CD14-positive monocyte (primary cell): ENCODE measurements around the gene SCN4A. TPM values are rescaled to one million over a fixed set of nuclear protein-coding genes. Genes with fewer than 3 reads are reported as not detected.

ENCODE experiments used
- DNase-seq, 3 donors: peaks; one replicate each; pipeline ENCODE4 v3.0.0-alpha.2; 2011 to 2022
- H2AFZ ChIP-seq: 2 replicates; pipeline ENCODE4 v1.6.0; 2012; ENCODE audit warnings: mild to moderate bottlenecking, low read depth, low read length, inconsistent platforms; ENCODE audit not compliant: insufficient read depth, poor library complexity, severe bottlenecking
- H3K27ac ChIP-seq, 2 donors: 1 replicate in 1 of 2; 2 replicates in 1 of 2; pipeline ENCODE4 v1.5.1; 2012 to 2013; ENCODE audit warnings: low read length in 2 of 2, control low read depth in 1 of 2, inconsistent platforms in 1 of 2, low read depth in 1 of 2, mild to moderate bottlenecking in 1 of 2
- H3K27me3 ChIP-seq, 2 donors: one replicate each; pipeline versions ENCODE4 v1.6.0 to v1.6.1; 2011 to 2013; ENCODE audit warnings: low read length in 2 of 2; ENCODE audit not compliant: control insufficient read depth in 2 of 2, insufficient read depth in 2 of 2
- H3K36me3 ChIP-seq, 2 donors: replicated peaks in 1 of 2; 1 replicate in 1 of 2; 2 replicates in 1 of 2; pipeline versions ENCODE4 v1.5.1 to v1.6.1; 2012 to 2013; ENCODE audit warnings: low read length in 2 of 2, control low read depth in 1 of 2, inconsistent platforms in 1 of 2, mild to moderate bottlenecking in 1 of 2; ENCODE audit not compliant: insufficient read depth in 2 of 2, control insufficient read depth in 1 of 2
- H3K4me1 ChIP-seq, 2 donors: 1 replicate in 1 of 2; 2 replicates in 1 of 2; pipeline versions ENCODE4 v1.5.1 to v1.6.1; 2012 to 2013; ENCODE audit warnings: low read length in 2 of 2, control low read depth in 1 of 2, inconsistent platforms in 1 of 2, mild to moderate bottlenecking in 1 of 2, moderate library complexity in 1 of 2; ENCODE audit not compliant: insufficient read depth in 2 of 2, control insufficient read depth in 1 of 2
- H3K4me2 ChIP-seq: replicated peaks from 2 replicates; pipeline ENCODE3; 2012; ENCODE audit warnings: low read length, moderate library complexity, mild to moderate bottlenecking; ENCODE audit not compliant: poor library complexity, severe bottlenecking; ENCODE audit errors: extremely low read depth
- H3K4me3 ChIP-seq, 3 experiments: fragments of 200-600 bp in 1 of 3; sonication (generic) in 1 of 3; replicated peaks in 1 of 3; 1 replicate in 2 of 3; 2 replicates in 1 of 3; pipeline ENCODE4 v1.5.1; 2011 to 2013; ENCODE audit warnings: low read length in 3 of 3, mild to moderate bottlenecking in 3 of 3, control low read depth in 2 of 3, low read depth in 2 of 3, inconsistent platforms in 1 of 3, moderate library complexity in 1 of 3
- H3K79me2 ChIP-seq: 2 replicates; pipeline ENCODE4 v1.6.0; 2012; ENCODE audit warnings: mild to moderate bottlenecking, control low read depth, inconsistent platforms, low read length, moderate library complexity; ENCODE audit not compliant: insufficient read depth
- H3K9ac ChIP-seq: 2 replicates; pipeline ENCODE4 v1.6.0; 2017; ENCODE audit warnings: low read length, mild to moderate bottlenecking; ENCODE audit not compliant: insufficient read depth, poor library complexity, severe bottlenecking
- H3K9me3 ChIP-seq, 2 donors: replicated peaks in 1 of 2; 1 replicate in 1 of 2; 2 replicates in 1 of 2; pipeline versions ENCODE4 v1.5.1 to v1.6.1; 2012 to 2013; ENCODE audit warnings: low read length in 2 of 2, control low read depth in 1 of 2; ENCODE audit not compliant: control insufficient read depth in 1 of 2, insufficient read depth in 1 of 2
- H4K20me1 ChIP-seq: 2 replicates; pipeline ENCODE4 v1.6.0; 2012; ENCODE audit warnings: mild to moderate bottlenecking, low read length, control low read depth, moderate library complexity; ENCODE audit not compliant: insufficient read depth
- H3K27ac Mint-ChIP-seq, 7 donors: one replicate each; pipeline ENCODE4 v1.8.0; 2020; ENCODE audit warnings: mild to moderate bottlenecking in 7 of 7, mixed read lengths in 7 of 7, moderate library complexity in 6 of 7, inconsistent platforms in 2 of 7
- H3K27me3 Mint-ChIP-seq, 3 donors: one replicate each; pipeline ENCODE4 v1.8.0; 2021 to 2022; ENCODE audit warnings: low read depth in 3 of 3, mild to moderate bottlenecking in 3 of 3, mixed read lengths in 3 of 3, moderate library complexity in 3 of 3, inconsistent platforms in 1 of 3
- H3K36me3 Mint-ChIP-seq, 2 donors: one replicate each; pipeline ENCODE4 v1.8.0; 2020; ENCODE audit warnings: mixed read lengths in 2 of 2, inconsistent platforms in 1 of 2, mild to moderate bottlenecking in 1 of 2
- H3K4me1 Mint-ChIP-seq: one replicate; pipeline ENCODE4 v1.8.0; 2020; ENCODE audit warnings: mild to moderate bottlenecking, mixed read lengths
- H3K4me3 Mint-ChIP-seq, 2 donors: one replicate each; pipeline ENCODE4 v1.8.0; 2020; ENCODE audit warnings: mild to moderate bottlenecking in 2 of 2, mixed read lengths in 2 of 2, moderate library complexity in 1 of 2
- H3K9me3 Mint-ChIP-seq, 7 donors: one replicate each; pipeline ENCODE4 v1.8.0; 2020 to 2022; ENCODE audit warnings: mixed read lengths in 7 of 7, mild to moderate bottlenecking in 6 of 7, moderate library complexity in 6 of 7, inconsistent platforms in 2 of 7
- WGBS: methylation state at CpG from one replicate; pipeline ENCODE4 v1.1.5; 2013; ENCODE audit warnings: missing lambda C conversion rate; ENCODE audit not compliant: insufficient coverage; 5-methylcytosine and 5-hydroxymethylcytosine counted together
- intact Hi-C, 2 donors: fragments of 100-400 bp; cut with micrococcal nuclease; formaldehyde crosslinking; loops; one replicate each; pipeline versions ENCODE4 v1.15.0 to v1.15.1; 2023
- polyA plus RNA-seq, 3 donors: library from polyadenylated mRNA; depleted of rRNA in 1 of 3; unstranded in 2 of 3; stranded (reverse) in 1 of 3; fragments of 300-500 nt in 2 of 3; fragments of >200 nt in 1 of 3; fragmentation: Illumina TruSeq in 2 of 3; gene quantifications; 1 replicate in 2 of 3; 2 replicates in 1 of 3; pipeline ENCODE4 v1.2.3, GENCODE V29; 2012 to 2021
- TF ChIP-seq, protein P1 (sequence below): fragments of 200-600 bp; IDR thresholded peaks from one replicate; pipeline ENCODE4 v1.8.0; 2022; ENCODE audit warnings: antibody characterized with exemption, mild to moderate bottlenecking

The SCN4A gene
- polyA plus RNA-seq, 3 donors = not detected

DNA sequence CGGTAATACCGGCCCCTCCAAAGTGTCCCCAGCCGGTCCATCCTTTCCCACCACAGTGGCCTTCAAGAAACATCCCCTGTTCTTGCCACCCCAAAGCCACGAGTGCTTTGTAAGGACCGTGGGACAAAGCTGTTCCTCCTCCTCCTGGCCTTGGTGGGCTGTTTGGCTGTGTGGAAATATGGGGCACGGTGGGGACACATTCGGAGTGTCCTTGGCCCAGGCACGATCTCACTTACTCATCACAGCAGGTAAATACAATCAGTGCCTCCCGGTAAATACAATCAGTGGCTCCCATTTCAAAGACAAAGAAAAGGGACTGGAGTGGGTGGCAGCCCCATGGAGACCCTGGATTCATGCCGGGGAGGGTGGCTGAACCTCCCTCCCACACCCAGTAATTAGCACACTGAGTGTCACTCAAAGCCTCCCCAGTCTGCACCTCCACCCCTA, 10.4 kb downstream of the SCN4A start:
- Histone ChIP-seq H3K4me3 (no peak overlapping the region), H3K27me3 (no peaks in the 10 kb centered on the region), H3K9ac (no peak overlapping the region), H3K4me1 (peaks cover 10 to 14% of the 10 kb centered on the region in 2 donors), H3K36me3 (no peaks in the 10 kb centered on the region), H4K20me1 (no peaks in the 10 kb centered on the region), H3K4me2 (no peak overlapping the region), H3K27ac (no peak overlapping the region), H3K79me2 (no peaks in the 10 kb centered on the region), H2AFZ (no peak overlapping the region), H3K9me3 (no peaks in the 10 kb centered on the region)
- H3K27me3 Mint-ChIP-seq = peaks cover 0 to 5% (median 2%) of the 10 kb centered on the region in 3 donors
- no peaks in the 10 kb centered on the region for H3K36me3 Mint-ChIP-seq
- intact Hi-C loops = no loop called here
- peaks cover 11% of the 10 kb centered on the region for H3K4me1 Mint-ChIP-seq
- no peak overlapping the region for H3K4me3 Mint-ChIP-seq
- peak overlapping the region in 2 of 7 donors; percentile 51 to 70 for H3K27ac Mint-ChIP-seq
- WGBS = 100% methylated on average over 2 of the region's 10 CpGs
- DNase-seq = no peak
- TF ChIP-seq, protein P1, sequence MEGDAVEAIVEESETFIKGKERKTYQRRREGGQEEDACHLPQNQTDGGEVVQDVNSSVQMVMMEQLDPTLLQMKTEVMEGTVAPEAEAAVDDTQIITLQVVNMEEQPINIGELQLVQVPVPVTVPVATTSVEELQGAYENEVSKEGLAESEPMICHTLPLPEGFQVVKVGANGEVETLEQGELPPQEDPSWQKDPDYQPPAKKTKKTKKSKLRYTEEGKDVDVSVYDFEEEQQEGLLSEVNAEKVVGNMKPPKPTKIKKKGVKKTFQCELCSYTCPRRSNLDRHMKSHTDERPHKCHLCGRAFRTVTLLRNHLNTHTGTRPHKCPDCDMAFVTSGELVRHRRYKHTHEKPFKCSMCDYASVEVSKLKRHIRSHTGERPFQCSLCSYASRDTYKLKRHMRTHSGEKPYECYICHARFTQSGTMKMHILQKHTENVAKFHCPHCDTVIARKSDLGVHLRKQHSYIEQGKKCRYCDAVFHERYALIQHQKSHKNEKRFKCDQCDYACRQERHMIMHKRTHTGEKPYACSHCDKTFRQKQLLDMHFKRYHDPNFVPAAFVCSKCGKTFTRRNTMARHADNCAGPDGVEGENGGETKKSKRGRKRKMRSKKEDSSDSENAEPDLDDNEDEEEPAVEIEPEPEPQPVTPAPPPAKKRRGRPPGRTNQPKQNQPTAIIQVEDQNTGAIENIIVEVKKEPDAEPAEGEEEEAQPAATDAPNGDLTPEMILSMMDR = no peak
- H3K9me3 Mint-ChIP-seq = peaks cover 0 to 3% (median 0%) of the 10 kb centered on the region in 7 donors

DNA sequence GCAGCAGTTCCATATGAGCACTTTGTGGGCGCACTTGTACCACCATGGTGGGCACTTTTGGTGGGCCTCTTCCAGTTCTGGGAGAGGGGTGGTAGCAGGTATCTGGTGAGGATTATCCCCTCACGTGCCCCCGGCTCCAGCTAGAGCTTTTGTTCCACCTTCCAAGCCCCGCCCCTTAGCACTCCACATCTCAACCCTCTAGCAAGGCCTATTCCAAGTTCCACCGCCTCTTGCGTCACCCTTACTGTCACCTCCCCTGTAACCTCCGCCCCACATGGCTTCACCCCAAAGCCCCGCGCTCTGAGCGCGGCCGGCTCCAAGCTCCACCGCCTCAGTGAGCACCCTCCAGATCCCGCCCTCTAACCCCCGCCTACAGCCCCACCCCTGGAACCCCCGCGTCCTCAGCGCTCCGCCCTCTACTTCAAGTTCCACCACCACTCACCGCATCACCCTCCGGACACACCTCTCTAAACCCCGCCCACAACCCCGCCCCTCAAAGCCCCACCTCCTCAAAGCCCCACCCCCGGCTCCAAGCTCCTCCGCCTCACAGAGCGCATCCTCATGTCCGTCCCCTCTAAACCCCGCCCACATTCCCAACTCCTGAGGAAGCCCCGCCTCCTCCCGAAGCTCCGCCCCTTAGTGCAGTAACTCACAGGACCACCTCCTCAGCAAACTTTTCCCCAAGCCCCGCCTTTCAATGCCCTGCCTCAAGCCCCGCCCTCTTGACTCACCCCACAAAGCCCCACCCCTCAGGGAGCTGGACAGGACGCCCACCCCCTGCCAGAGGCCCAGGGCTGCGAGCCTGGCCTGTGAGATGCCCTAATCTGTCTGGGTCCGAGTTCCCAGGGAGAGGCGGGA, 11.1 kb downstream of the SCN4A start:
- Mint-ChIP-seq H3K4me3 (peak overlapping the region; percentile 82 to 92), H3K9me3 (peaks cover 0 to 3% (median 0%) of the 10 kb centered on the region in 7 donors), H3K27me3 (peaks cover 0 to 5% (median 0%) of the 10 kb centered on the region in 3 donors), H3K36me3 (no peaks in the 10 kb centered on the region), H3K27ac (peak overlapping the region in 4 of 7 donors; percentile 71 to 87 (median 80)), H3K4me1 (peaks cover 9% of the 10 kb centered on the region)
- H3K4me3 ChIP-seq = peak overlapping the region; percentile 1 to 71 (median 1)
- peaks cover 10 to 14% of the 10 kb centered on the region in 2 donors for H3K4me1 ChIP-seq
- intact Hi-C loops = no loop called here
- DNase-seq = peak; percentile 64 to 74 (median 73)
- no peaks in the 10 kb centered on the region for H3K27me3 ChIP-seq
- no peak overlapping the region for H3K9ac ChIP-seq
- H4K20me1 ChIP-seq = no peaks in the 10 kb centered on the region
- TF ChIP-seq, protein P1 = no peak
- 36% methylated on average over 29 of the region's 37 CpGs for WGBS
- no peak overlapping the region for H3K27ac ChIP-seq
- H3K36me3 ChIP-seq = no peaks in the 10 kb centered on the region
- H3K9me3 ChIP-seq = no peaks in the 10 kb centered on the region
- peak overlapping the region; percentile 76 for H3K4me2 ChIP-seq
- H3K79me2 ChIP-seq = no peaks in the 10 kb centered on the region
- peak overlapping the region; percentile 57 for H2AFZ ChIP-seq
